Thyroid gland (tissue), 4 donors: ENCODE measurements around the gene VWF.

Source experiments
- CTCF ChIP-seq, 6 experiments: fragments of 200-600 bp in 3 of 6; fragments of 450-650 bp in 3 of 6; sonication (generic) in 3 of 6; IDR thresholded peaks; one replicate each; pipeline ENCODE4 v1.5.1; 2016 to 2019; ENCODE audit warnings: antibody characterized with exemption in 6 of 6, mild to moderate bottlenecking in 2 of 6, inconsistent platforms in 1 of 6, moderate library complexity in 1 of 6
- POLR2A ChIP-seq, 2 donors: fragments of 450-650 bp; IDR thresholded peaks; one replicate each; pipeline ENCODE4 v1.6.1; 2017; ENCODE audit warnings: antibody characterized with exemption in 2 of 2, mild to moderate bottlenecking in 2 of 2, moderate library complexity in 1 of 2

- TF ChIP-seq POLR2A (IDR thresholded peaks at IDR 0.05) (no peak), CTCF (IDR thresholded peaks at IDR 0.05) (no peak)
These were observed 52.1 kb downstream of the VWF start for GRCh38 chr12:6072302-6072752.
